ENCODE measurements around the gene EFNA5.

EFNA5 gene

GRCh38 chr5:107639990-107640389, 30.7 kb downstream of the EFNA5 start:
- DNase-seq (ENCODE audit: low spot score), result no peak

- no peak for DNase-seq (ENCODE audit: low spot score)
These were observed 34.2 kb downstream of the EFNA5 start for GRCh38 chr5:107636555-107636954.

GRCh38 chr5:107636068-107636467, 34.7 kb downstream of the EFNA5 start:
- no peak for DNase-seq (ENCODE audit: low spot score)

GRCh38 chr5:107634981-107635848, 35.5 kb downstream of the EFNA5 start:
- DNase-seq (ENCODE audit: low spot score), result no peak

- DNase-seq (ENCODE audit: low spot score), result no peak
These were observed 37.4 kb downstream of the EFNA5 start for GRCh38 chr5:107633171-107633901.

- DNase-seq (ENCODE audit: low spot score), result no peak
These were observed 38.9 kb downstream of the EFNA5 start for GRCh38 chr5:107631805-107632362.

- no peak for DNase-seq (ENCODE audit: low spot score)
These were observed 40.6 kb downstream of the EFNA5 start for GRCh38 chr5:107630184-107630583.

GRCh38 chr5:107624235-107624634, 46.5 kb downstream of the EFNA5 start:
- no peak for DNase-seq (ENCODE audit: low spot score)

GRCh38 chr5:107621089-107621488, 49.6 kb downstream of the EFNA5 start:
- DNase-seq (ENCODE audit: low spot score), result no peak

GRCh38 chr5:107619781-107620180, 51.0 kb downstream of the EFNA5 start:
- no peak for DNase-seq (ENCODE audit: low spot score)

- no peak for DNase-seq (ENCODE audit: low spot score)
These were observed 52.5 kb downstream of the EFNA5 start for GRCh38 chr5:107618242-107618641.

GRCh38 chr5:107617052-107617451, 53.7 kb downstream of the EFNA5 start:
- no peak for DNase-seq (ENCODE audit: low spot score)

GRCh38 chr5:107616213-107616612, 54.5 kb downstream of the EFNA5 start:
- no peak for DNase-seq (ENCODE audit: low spot score)

- no peak for DNase-seq (ENCODE audit: low spot score)
These were observed 55.4 kb downstream of the EFNA5 start for GRCh38 chr5:107615299-107615817.

- DNase-seq (ENCODE audit: low spot score), result no peak
These were observed 58.2 kb downstream of the EFNA5 start for GRCh38 chr5:107612541-107612940.

- DNase-seq (ENCODE audit: low spot score), result no peak
These were observed 59.9 kb downstream of the EFNA5 start for GRCh38 chr5:107610798-107611197.

GRCh38 chr5:107607671-107608345, 62.9 kb downstream of the EFNA5 start:
- no peak for DNase-seq (ENCODE audit: low spot score)

- DNase-seq (ENCODE audit: low spot score), result no peak
These were observed 63.5 kb downstream of the EFNA5 start for GRCh38 chr5:107607196-107607595.

- DNase-seq (ENCODE audit: low spot score), result no peak
These were observed 65.1 kb downstream of the EFNA5 start for GRCh38 chr5:107605596-107606125.

- DNase-seq (ENCODE audit: low spot score), result no peak
These were observed 65.7 kb downstream of the EFNA5 start for GRCh38 chr5:107604990-107605389.

- DNase-seq (ENCODE audit: low spot score), result no peak
These were observed 66.4 kb downstream of the EFNA5 start for GRCh38 chr5:107604146-107604910.

All from CD4-positive, alpha-beta T cell treated with Interleukin-2 at 100 ng/mL for 4 hours (primary cell).